ENCODE data around the gene UACA. TPM values are rescaled to one million over a fixed set of nuclear protein-coding genes. Genes with fewer than 3 reads are reported as not detected.

Gene UACA
- total and polyA plus RNA-seq, 2 donors from 2014 or later = 49.6 to 92.7 TPM

DNA sequence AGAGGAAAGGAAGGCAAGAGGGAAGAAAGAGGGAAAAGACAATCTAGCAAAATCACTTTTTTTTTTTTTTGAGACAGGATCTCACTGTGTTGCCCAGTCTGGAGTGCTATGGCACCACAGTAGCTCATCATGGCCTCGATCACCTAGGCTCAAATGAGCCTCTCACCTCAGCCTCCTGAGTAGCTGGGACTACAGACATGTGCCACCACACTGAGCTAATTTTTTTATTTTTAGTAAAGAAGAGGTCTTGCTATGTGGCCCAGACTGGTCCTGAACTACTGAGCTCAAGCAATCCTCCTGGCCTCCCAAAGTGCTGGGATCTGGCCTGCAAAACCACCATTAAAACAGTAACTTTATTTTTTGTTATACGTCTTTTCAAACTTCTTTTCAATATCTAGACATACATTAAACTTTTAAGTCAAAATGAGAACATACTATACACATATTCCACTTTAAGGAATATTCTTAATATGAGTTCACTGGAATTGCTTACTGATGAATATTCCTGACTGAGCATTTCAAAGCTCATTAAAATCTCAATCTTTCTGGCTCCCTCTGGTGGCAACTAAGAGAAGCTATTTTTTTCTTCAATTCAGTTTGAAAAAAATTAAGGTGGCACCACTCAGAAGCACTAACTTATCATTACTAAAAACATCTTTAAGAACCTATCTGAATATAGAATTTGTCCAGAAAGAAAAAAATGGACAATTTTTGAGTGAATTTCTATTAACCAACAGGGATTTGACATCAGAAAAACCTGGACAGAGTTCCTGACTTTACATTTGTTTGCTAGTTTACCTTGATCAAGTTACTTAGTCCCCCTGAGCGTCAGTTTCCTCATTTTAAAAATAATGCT is 40.9 kb downstream of the UACA start:
- peak in 2 of 5 donors; percentile 58 to 68 for DNase-seq
- Histone ChIP-seq H3K9me3 (ENCODE audit: control insufficient read depth in 2 of 3, insufficient read depth in 1 of 3, low read length in 3 of 3) (no peaks in the 10 kb centered on the region), H3K36me3 (ENCODE audit: control insufficient read depth in 2 of 3, insufficient read depth in 3 of 3, low read length in 3 of 3) (no peaks in the 10 kb centered on the region), H3K4me3 (ENCODE audit: low read length in 3 of 3) (no peak overlapping the region), H3K9ac (ENCODE audit: low read length in 3 of 3) (no peak overlapping the region), H3K27me3 (ENCODE audit: control insufficient read depth, insufficient read depth, low read length) (no peaks in the 10 kb centered on the region), H3K4me1 (ENCODE audit: control insufficient read depth in 2 of 3, insufficient read depth in 2 of 3, low read depth in 1 of 3, low read length in 3 of 3) (peaks cover 0 to 7% (median 3%) of the 10 kb centered on the region in 3 donors), H3K27ac (ENCODE audit: low read depth in 2 of 2, low read length in 2 of 2) (no peak overlapping the region)
- peak; percentile 97 for FAIRE-seq
- TF ChIP-seq, protein P1, sequence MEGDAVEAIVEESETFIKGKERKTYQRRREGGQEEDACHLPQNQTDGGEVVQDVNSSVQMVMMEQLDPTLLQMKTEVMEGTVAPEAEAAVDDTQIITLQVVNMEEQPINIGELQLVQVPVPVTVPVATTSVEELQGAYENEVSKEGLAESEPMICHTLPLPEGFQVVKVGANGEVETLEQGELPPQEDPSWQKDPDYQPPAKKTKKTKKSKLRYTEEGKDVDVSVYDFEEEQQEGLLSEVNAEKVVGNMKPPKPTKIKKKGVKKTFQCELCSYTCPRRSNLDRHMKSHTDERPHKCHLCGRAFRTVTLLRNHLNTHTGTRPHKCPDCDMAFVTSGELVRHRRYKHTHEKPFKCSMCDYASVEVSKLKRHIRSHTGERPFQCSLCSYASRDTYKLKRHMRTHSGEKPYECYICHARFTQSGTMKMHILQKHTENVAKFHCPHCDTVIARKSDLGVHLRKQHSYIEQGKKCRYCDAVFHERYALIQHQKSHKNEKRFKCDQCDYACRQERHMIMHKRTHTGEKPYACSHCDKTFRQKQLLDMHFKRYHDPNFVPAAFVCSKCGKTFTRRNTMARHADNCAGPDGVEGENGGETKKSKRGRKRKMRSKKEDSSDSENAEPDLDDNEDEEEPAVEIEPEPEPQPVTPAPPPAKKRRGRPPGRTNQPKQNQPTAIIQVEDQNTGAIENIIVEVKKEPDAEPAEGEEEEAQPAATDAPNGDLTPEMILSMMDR (IDR thresholded peaks at IDR 0.05; ENCODE audit: borderline replicate concordance, extremely low read depth, insufficient read depth) = peak; percentile 57
- intact Hi-C loops (cut with DNase I) = no loop called here

DNA sequence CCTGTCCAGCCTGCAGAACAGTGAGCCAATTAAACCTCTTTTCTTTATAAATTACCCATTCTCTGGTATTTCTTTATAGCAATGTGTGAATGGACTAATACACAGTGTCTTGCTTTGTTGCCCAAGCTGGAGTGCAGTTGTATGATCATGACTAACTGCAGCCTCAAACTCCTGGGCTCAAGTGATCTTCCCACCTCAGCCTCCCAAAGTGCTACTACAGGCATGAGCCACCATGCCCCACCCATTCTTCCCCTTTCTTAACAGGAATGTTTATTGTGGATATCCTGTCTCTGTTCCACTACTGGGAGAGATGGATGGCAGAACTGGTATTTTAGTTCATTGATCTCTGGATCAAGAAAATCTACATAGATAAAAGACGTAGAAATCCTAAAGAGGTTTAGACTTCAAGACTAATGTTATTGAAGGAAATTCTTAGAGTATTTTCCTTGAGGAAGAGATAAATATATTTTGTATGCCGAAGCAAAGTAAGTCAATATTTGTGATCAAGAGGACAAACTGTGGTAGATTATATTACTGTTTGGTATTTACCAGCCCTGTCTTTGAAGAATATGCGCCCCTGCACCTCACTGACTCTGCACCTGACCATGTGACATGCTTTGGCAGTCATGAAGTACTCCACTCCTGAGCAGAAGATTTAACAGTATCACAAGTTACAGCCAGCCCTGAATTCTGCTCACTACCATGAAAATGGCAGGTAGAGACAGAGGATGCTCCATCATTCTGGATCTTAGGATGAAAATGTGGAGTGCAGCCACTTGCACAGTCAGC is 42.9 kb downstream of the UACA start:
- H3K27me3 ChIP-seq (ENCODE audit: control insufficient read depth, insufficient read depth, low read length) = no peaks in the 10 kb centered on the region
- intact Hi-C loops (cut with DNase I) = no loop called here
- no peaks in the 10 kb centered on the region for H3K9me3 ChIP-seq (ENCODE audit: control insufficient read depth in 2 of 3, insufficient read depth in 1 of 3, low read length in 3 of 3)
- H3K27ac ChIP-seq (ENCODE audit: low read depth in 2 of 2, low read length in 2 of 2) = no peak overlapping the region
- H3K4me1 ChIP-seq (ENCODE audit: control insufficient read depth in 2 of 3, insufficient read depth in 2 of 3, low read depth in 1 of 3, low read length in 3 of 3) = peaks cover 0 to 16% (median 9%) of the 10 kb centered on the region in 3 donors
- TF ChIP-seq, protein P1 (IDR thresholded peaks at IDR 0.05; ENCODE audit: borderline replicate concordance, extremely low read depth, insufficient read depth) = no peak
- no peak overlapping the region for H3K9ac ChIP-seq (ENCODE audit: low read length in 3 of 3)
- no peak overlapping the region for H3K4me3 ChIP-seq (ENCODE audit: low read length in 3 of 3)
- no peaks in the 10 kb centered on the region for H3K36me3 ChIP-seq (ENCODE audit: control insufficient read depth in 2 of 3, insufficient read depth in 3 of 3, low read length in 3 of 3)
- FAIRE-seq (no peak), DNase-seq (no peak)

DNA sequence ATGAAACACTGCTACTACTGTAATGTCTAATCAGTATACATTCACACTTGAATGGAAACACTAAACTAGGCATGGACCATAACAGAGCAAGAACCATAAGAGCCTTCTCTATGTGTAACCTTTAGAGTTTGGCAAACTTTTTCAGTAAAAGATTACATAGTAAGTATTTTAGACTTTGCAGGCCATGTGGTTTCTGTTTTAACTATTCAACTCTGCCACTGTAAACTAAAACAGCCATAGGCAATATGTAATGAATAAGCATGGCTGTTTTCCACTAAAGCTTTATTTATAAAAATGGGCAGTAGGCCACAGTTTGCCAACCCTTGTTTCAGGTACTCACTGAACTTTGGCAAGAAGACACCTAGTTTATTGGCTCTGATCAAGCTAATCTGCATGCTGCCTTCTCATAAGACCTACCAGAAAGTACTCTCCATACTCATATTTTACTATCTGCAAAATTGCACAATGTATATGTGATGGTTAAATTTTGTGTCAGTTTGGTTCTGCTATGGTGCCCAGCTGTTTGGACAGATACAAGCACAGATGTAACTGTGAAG is 46.0 kb downstream of the UACA start:
- H3K9ac ChIP-seq (ENCODE audit: low read length in 3 of 3) = peak overlapping the region in 1 of 3 donors; percentile 7
- FAIRE-seq (no peak), DNase-seq (no peak)
- intact Hi-C loops (cut with DNase I) = no loop called here
- no peaks in the 10 kb centered on the region for H3K9me3 ChIP-seq (ENCODE audit: control insufficient read depth in 2 of 3, insufficient read depth in 1 of 3, low read length in 3 of 3)
- TF ChIP-seq, protein P1 (IDR thresholded peaks at IDR 0.05; ENCODE audit: borderline replicate concordance, extremely low read depth, insufficient read depth) = no peak
- no peak overlapping the region for H3K4me3 ChIP-seq (ENCODE audit: low read length in 3 of 3)
- H3K36me3 ChIP-seq (ENCODE audit: control insufficient read depth in 2 of 3, insufficient read depth in 3 of 3, low read length in 3 of 3) = no peaks in the 10 kb centered on the region
- peaks cover 0 to 25% (median 22%) of the 10 kb centered on the region in 3 donors for H3K4me1 ChIP-seq (ENCODE audit: control insufficient read depth in 2 of 3, insufficient read depth in 2 of 3, low read depth in 1 of 3, low read length in 3 of 3)
- H3K27me3 ChIP-seq (ENCODE audit: control insufficient read depth, insufficient read depth, low read length) = no peaks in the 10 kb centered on the region
- H3K27ac ChIP-seq (ENCODE audit: low read depth in 2 of 2, low read length in 2 of 2) = no peak overlapping the region
